H1 (cell line): ENCODE results near the gene MGAT5. TPM values are rescaled to one million over a fixed set of nuclear protein-coding genes. Genes with fewer than 3 reads are reported as not detected.

ENCODE experiments used
- CTCF ChIA-PET: fragments of 300-600 bp; sonication (Branson Sonifier 250); formaldehyde crosslinking; loops from one replicate; lab custom pipeline; 2021; ENCODE audit not compliant: partially characterized antibody; lab: Charles Lee
- POLR2A ChIA-PET: fragments of 300-600 bp; sonication (Branson Sonifier 250); formaldehyde crosslinking; loops from one replicate; lab custom pipeline; 2021; ENCODE audit warnings: inconsistent platforms; ENCODE audit not compliant: partially characterized antibody; lab: Charles Lee
- DNase-seq, 2 experiments: peaks; one replicate each; pipeline versions ENCODE4 v3.0.0 to v3.0.0-alpha.2; 2010 to 2022; ENCODE audit warnings: low spot score in 2 of 2, low read depth in 1 of 2, mixed read lengths in 1 of 2
- FAIRE-seq: peaks from 2 replicates; lab custom pipeline; 2011; peaks lifted over from hg19 to GRCh38; lab: Jason Lieb, UNC
- H2AFZ ChIP-seq: 2 replicates; pipeline ENCODE4 v1.8.1; 2012; ENCODE audit warnings: low read length, inconsistent platforms
- H2AK5ac ChIP-seq: 2 replicates; pipeline ENCODE4 v1.6.1; 2013; ENCODE audit warnings: low read depth, low read length
- H2BK120ac ChIP-seq: replicated peaks from 2 replicates; pipeline ENCODE3; 2013; ENCODE audit warnings: low read depth, low read length, inconsistent platforms
- H2BK12ac ChIP-seq: 2 replicates; pipeline ENCODE4 v1.6.1; 2013; ENCODE audit warnings: low read depth, low read length
- H2BK15ac ChIP-seq: 2 replicates; pipeline ENCODE4 v1.6.1; 2013; ENCODE audit warnings: low read length
- H2BK20ac ChIP-seq: 2 replicates; pipeline ENCODE4 v1.6.1; 2013; ENCODE audit warnings: low read length
- H2BK5ac ChIP-seq: 2 replicates; pipeline ENCODE4 v1.6.1; 2013; ENCODE audit warnings: low read depth, low read length
- H3K14ac ChIP-seq: 2 replicates; pipeline ENCODE4 v1.6.1; 2013; ENCODE audit warnings: inconsistent platforms; ENCODE audit not compliant: insufficient read length
- H3K18ac ChIP-seq: 2 replicates; pipeline ENCODE4 v1.6.1; 2013; ENCODE audit warnings: low read length; ENCODE audit errors: extremely low read depth
- H3K23ac ChIP-seq: 2 replicates; pipeline ENCODE4 v1.6.1; 2013; ENCODE audit warnings: inconsistent platforms; ENCODE audit not compliant: insufficient read length
- H3K23me2 ChIP-seq: 2 replicates; pipeline ENCODE4 v1.6.1; 2013; ENCODE audit warnings: low read depth, low read length
- H3K27ac ChIP-seq: 2 replicates; pipeline ENCODE4 v1.6.1; 2011; ENCODE audit warnings: low read depth, low read length, inconsistent platforms
- H3K27me3 ChIP-seq, 4 experiments: replicated peaks in 1 of 4; 1 replicate in 1 of 4; 2 replicates in 3 of 4; pipeline versions ENCODE4 v1.6.1 to v1.8.1; 2011 to 2013; ENCODE audit warnings: low read length in 3 of 4, mild to moderate bottlenecking in 3 of 4, inconsistent platforms in 2 of 4, mixed read lengths in 2 of 4, moderate library complexity in 1 of 4; ENCODE audit not compliant: control insufficient read depth in 3 of 4, insufficient read depth in 3 of 4; ENCODE audit errors: extremely low read depth in 1 of 4
- H3K36me3 ChIP-seq, 4 experiments: 2 replicates each; pipeline versions ENCODE4 v1.6.1 to v1.8.1; 2011 to 2013; ENCODE audit warnings: mild to moderate bottlenecking in 4 of 4, low read length in 3 of 4, moderate library complexity in 2 of 4, control low read depth in 1 of 4, inconsistent platforms in 1 of 4; ENCODE audit not compliant: insufficient read depth in 4 of 4, control insufficient read depth in 2 of 4
- H3K4ac ChIP-seq: replicated peaks from 2 replicates; pipeline ENCODE3; 2013; ENCODE audit warnings: low read length, low read depth, mixed read lengths, inconsistent platforms; ENCODE audit not compliant: insufficient read length
- H3K4me1 ChIP-seq, 4 experiments: replicated peaks in 1 of 4; 1 replicate in 1 of 4; 2 replicates in 3 of 4; pipeline versions ENCODE4 v1.6.1 to v1.8.1; 2011 to 2013; ENCODE audit warnings: low read length in 3 of 4, inconsistent platforms in 2 of 4, mixed read lengths in 1 of 4; ENCODE audit not compliant: insufficient read depth in 4 of 4, control insufficient read depth in 3 of 4
- H3K4me2 ChIP-seq, 2 experiments: 2 replicates each; pipeline versions ENCODE4 v1.6.1 to v1.8.1; 2011 to 2013; ENCODE audit warnings: low read depth in 2 of 2, low read length in 2 of 2, control low read depth in 1 of 2, inconsistent platforms in 1 of 2, mild to moderate bottlenecking in 1 of 2; ENCODE audit not compliant: insufficient read depth in 1 of 2
- H3K4me3 ChIP-seq, 4 experiments: fragments of 200-600, 300-600 bp in 1 of 4; sonication (generic), shearing (Covaris generic), sonication (Bioruptor Twin) in 1 of 4; 2 replicates each; pipeline versions ENCODE4 v1.5.1 to v1.8.1; 2011 to 2016; ENCODE audit warnings: low read length in 4 of 4, low read depth in 3 of 4, control low read depth in 2 of 4, inconsistent platforms in 2 of 4, mild to moderate bottlenecking in 2 of 4, mixed read lengths in 1 of 4, moderate library complexity in 1 of 4; ENCODE audit not compliant: insufficient read depth in 2 of 4; ENCODE audit errors: extremely low read depth in 1 of 4
- H3K56ac ChIP-seq: replicated peaks from 2 replicates; pipeline ENCODE3; 2013; ENCODE audit warnings: low read depth, mild to moderate bottlenecking, mixed read lengths, low read length, inconsistent platforms; ENCODE audit not compliant: insufficient read length
- H3K79me1 ChIP-seq: 2 replicates; pipeline ENCODE4 v1.6.1; 2013; ENCODE audit warnings: low read depth, low read length, control low read depth
- H3K79me2 ChIP-seq, 2 experiments: 2 replicates each; pipeline versions ENCODE4 v1.6.1 to v1.8.1; 2012 to 2013; ENCODE audit warnings: low read length in 2 of 2, mild to moderate bottlenecking in 2 of 2, inconsistent platforms in 1 of 2; ENCODE audit not compliant: insufficient read depth in 2 of 2, control insufficient read depth in 1 of 2
- H3K9ac ChIP-seq, 4 experiments: replicated peaks in 1 of 4; 1 replicate in 1 of 4; 2 replicates in 3 of 4; pipeline versions ENCODE4 v1.6.1 to v1.8.1; 2011 to 2013; ENCODE audit warnings: low read depth in 3 of 4, low read length in 3 of 4, control low read depth in 2 of 4, mild to moderate bottlenecking in 2 of 4, moderate library complexity in 2 of 4, inconsistent platforms in 1 of 4; ENCODE audit errors: extremely low read depth in 1 of 4
- H3K9me3 ChIP-seq, 2 experiments: 2 replicates each; pipeline versions ENCODE4 v1.6.1 to v1.8.1; 2012 to 2013; ENCODE audit warnings: mild to moderate bottlenecking in 2 of 2, moderate library complexity in 2 of 2, control low read depth in 1 of 2, inconsistent platforms in 1 of 2, low read depth in 1 of 2, low read length in 1 of 2, mixed read lengths in 1 of 2; ENCODE audit not compliant: insufficient read depth in 2 of 2
- H4K20me1 ChIP-seq, 2 experiments: replicated peaks in 1 of 2; 2 replicates each; pipeline versions ENCODE3 to v1.8.1; 2011 to 2013; ENCODE audit warnings: inconsistent platforms in 2 of 2, low read length in 2 of 2, mild to moderate bottlenecking in 1 of 2; ENCODE audit not compliant: insufficient read depth in 2 of 2, control insufficient read depth in 1 of 2
- H4K5ac ChIP-seq: 2 replicates; pipeline ENCODE4 v1.6.1; 2013; ENCODE audit warnings: low read length, low read depth, mixed read lengths, inconsistent platforms; ENCODE audit not compliant: insufficient read length
- H4K8ac ChIP-seq: 2 replicates; pipeline ENCODE4 v1.8.0; 2013; ENCODE audit warnings: mild to moderate bottlenecking, moderate library complexity, low read length, inconsistent platforms; ENCODE audit not compliant: insufficient read depth; ENCODE audit errors: extremely low read depth
- H4K91ac ChIP-seq: replicated peaks from 2 replicates; pipeline ENCODE3; 2013; ENCODE audit warnings: low read length, mixed read lengths, inconsistent platforms; ENCODE audit not compliant: insufficient read length
- CHD1 ChIP-seq: IDR thresholded peaks from 2 replicates; pipeline ENCODE4 v1.6.1; 2012; ENCODE audit warnings: low read depth, low read length, improper control_type of control experiment
- CHD2 ChIP-seq: IDR thresholded peaks from 2 replicates; pipeline ENCODE4 v1.6.1; 2012; ENCODE audit warnings: low read length, improper control_type of control experiment
- CREB1 ChIP-seq: IDR thresholded peaks from 2 replicates; pipeline ENCODE4 v1.6.1; 2012; ENCODE audit warnings: inconsistent platforms
- JUND ChIP-seq: IDR thresholded peaks from 2 replicates; pipeline ENCODE4 v1.6.1; 2011; ENCODE audit warnings: mild to moderate bottlenecking, improper control_type of control experiment, low read length
- KDM1A ChIP-seq: fragments of 200-600, 300-600 bp; sonication (generic); IDR thresholded peaks from 2 replicates; pipeline ENCODE4 v1.7.1; 2016; ENCODE audit warnings: mild to moderate bottlenecking, low read length, borderline replicate concordance
- PHF8 ChIP-seq: fragments of 200-600 bp; sonication (generic); conservative IDR thresholded peaks from 2 replicates; pipeline ENCODE4 v1.7.1; 2012; ENCODE audit warnings: low read depth, mild to moderate bottlenecking, inconsistent platforms, low read length, moderate library complexity
- POU5F1 ChIP-seq: IDR thresholded peaks from 2 replicates; pipeline ENCODE4 v1.6.1; 2011; ENCODE audit warnings: low read depth, mild to moderate bottlenecking, low read length, moderate library complexity
- RFX5 ChIP-seq: IDR thresholded peaks from 2 replicates; pipeline ENCODE4 v1.6.1; 2011; ENCODE audit warnings: low read depth, low read length, improper control_type of control experiment, borderline replicate concordance
- RXRA ChIP-seq: IDR thresholded peaks from 2 replicates; pipeline ENCODE4 v1.6.1; 2011; ENCODE audit warnings: low read depth, mild to moderate bottlenecking, low read length, moderate library complexity; ENCODE audit not compliant: insufficient read depth
- TCF12 ChIP-seq: IDR thresholded peaks from 2 replicates; pipeline ENCODE4 v1.6.1; 2011; ENCODE audit warnings: low read depth, mild to moderate bottlenecking, low read length
- polyA plus RNA-seq, 7 experiments: library from polyadenylated mRNA; depleted of rRNA in 3 of 7; stranded (reverse) in 5 of 7; unstranded in 2 of 7; fragments of >200 nt in 5 of 7; fragments of 200-250 nt in 2 of 7; gene quantifications; 1 replicate in 5 of 7; 2 replicates in 1 of 7; 4 replicates in 1 of 7; pipeline versions ENCODE4 v1.2.1 to v1.2.3, GENCODE V29; 2011 to 2013; ENCODE audit warnings: missing spikeins in 2 of 7, mixed read lengths in 2 of 7
- total RNA-seq: library from RNA; stranded (reverse); fragmentation: NEBNext Ultra II Directional; extraction: Animal tissue kit (Norgen Biotek cat#: 25700); gene quantifications from 2 replicates; pipeline ENCODE4 v1.2.1, GENCODE V29; 2021

The MGAT5 gene
- total and polyA plus RNA-seq, 2 of the 8 experiments (the other 6 are each of a cell fraction or from before 2014, with no cell fraction given) = 11.2 to 49.2 TPM

- H2AK5ac ChIP-seq = no peak overlapping the region
- H2BK5ac ChIP-seq = no peak overlapping the region
- H2BK15ac ChIP-seq = no peak overlapping the region
- H3K4ac ChIP-seq = no peak overlapping the region
- no peaks in the 10 kb centered on the region for H3K23me2 ChIP-seq
- no peak overlapping the region for H2BK20ac ChIP-seq
- no peak overlapping the region for H2BK12ac ChIP-seq
- H3K56ac ChIP-seq = no peak overlapping the region
- H3K4me2 ChIP-seq = no peak overlapping the region
- POLR2A ChIA-PET = no interaction called here
- H2BK120ac ChIP-seq = no peak overlapping the region
- H3K9ac ChIP-seq = no peak overlapping the region
- no peak overlapping the region for H3K4me3 ChIP-seq
- H3K9me3 ChIP-seq = no peaks in the 10 kb centered on the region
- no peaks in the 10 kb centered on the region; the same call in 1 of the 2 replicates for H3K79me1 ChIP-seq
- no peak overlapping the region for H2AFZ ChIP-seq
- peaks cover 0 to 7% (median 5%) of the 10 kb centered on the region in 4 experiments; a peak in 4 of 7 replicates for H3K4me1 ChIP-seq
- no peak overlapping the region for H3K18ac ChIP-seq
- H3K14ac ChIP-seq = no peak overlapping the region
- H4K20me1 ChIP-seq = peaks cover 5 to 10% of the 10 kb centered on the region in 2 experiments
- no peaks in the 10 kb centered on the region for H3K36me3 ChIP-seq
- DNase-seq = no peak
- no peak overlapping the region for H4K5ac ChIP-seq
- peaks cover under 1 to 23% (median 14%) of the 10 kb centered on the region in 4 experiments; a peak in 6 of 7 replicates for H3K27me3 ChIP-seq
- no peak for TF ChIP-seq TCF12
- no peak for TF ChIP-seq POU5F1
- TF ChIP-seq RXRA = no peak
- no peak for TF ChIP-seq CHD1
- no peak for TF ChIP-seq RFX5
- no peak for TF ChIP-seq CHD2
- no peak for TF ChIP-seq JUND
- no peak for TF ChIP-seq CREB1
- no peak for TF ChIP-seq KDM1A
- no peak for TF ChIP-seq PHF8
- H4K91ac ChIP-seq = no peak overlapping the region
- CTCF ChIA-PET = interaction anchor here (0.7 to 10.9 kb wide), 5 partner anchors 13 to 549 kb away, joined by 3 to 132 read pairs (median 3); no protein-coding TSS in a partner anchor
- H3K79me2 ChIP-seq = no peaks in the 10 kb centered on the region
- FAIRE-seq = no peak
- no peak overlapping the region for H4K8ac ChIP-seq
- no peak overlapping the region for H3K27ac ChIP-seq
- no peak overlapping the region for H3K23ac ChIP-seq
Observed at GRCh38 chr2:134435936-134436335, 182.1 kb downstream of the MGAT5 start.
